HUDEP-2 (cell line): ENCODE results near the gene GHR.

Experiments
- DNase-seq, 76 experiments: peaks; one replicate each; lab custom pipeline; 2025; ENCODE audit not compliant: unreplicated experiment in 76 of 76; lab: John Stamatoyannopoulos, UW

Gene GHR

GRCh38 chr5:42596817-42597216 is 173.6 kb downstream of the GHR start:
- DNase-seq = no peak

GRCh38 chr5:42597318-42597937 is 174.2 kb downstream of the GHR start:
- no peak for DNase-seq

GRCh38 chr5:42598311-42598710 is 175.1 kb downstream of the GHR start:
- no peak for DNase-seq

GRCh38 chr5:42599106-42599505 is 175.9 kb downstream of the GHR start:
- DNase-seq = no peak

GRCh38 chr5:42600441-42600840 is 177.2 kb downstream of the GHR start:
- no peak for DNase-seq

GRCh38 chr5:42604171-42604711 is 181.0 kb downstream of the GHR start:
- DNase-seq = no peak

GRCh38 chr5:42605490-42605889 is 182.3 kb downstream of the GHR start:
- no peak for DNase-seq

- no peak for DNase-seq
Measured at GRCh38 chr5:42606464-42606869, 183.2 kb downstream of the GHR start.

- no peak for DNase-seq
Measured at GRCh38 chr5:42611437-42611836, 188.2 kb downstream of the GHR start.

GRCh38 chr5:42612750-42613366 is 189.6 kb downstream of the GHR start:
- no peak for DNase-seq

GRCh38 chr5:42614509-42614908 is 191.3 kb downstream of the GHR start:
- no peak for DNase-seq

- no peak for DNase-seq
Measured at GRCh38 chr5:42620579-42621216, 197.5 kb downstream of the GHR start.

GRCh38 chr5:42621242-42621641 is 198.0 kb downstream of the GHR start:
- DNase-seq = no peak

- DNase-seq = no peak
Measured at GRCh38 chr5:42621662-42622061, 198.4 kb downstream of the GHR start.

GRCh38 chr5:42624912-42625311 is 201.7 kb downstream of the GHR start:
- no peak for DNase-seq

GRCh38 chr5:42626462-42626861 is 203.2 kb downstream of the GHR start:
- DNase-seq = no peak

- no peak for DNase-seq
Measured at GRCh38 chr5:42628821-42629220, 205.6 kb downstream of the GHR start.

- no peak for DNase-seq
Measured at GRCh38 chr5:42629284-42629683, 206.0 kb downstream of the GHR start.

- no peak for DNase-seq
Measured at GRCh38 chr5:42631241-42631640, 208.0 kb downstream of the GHR start.

- DNase-seq = no peak
Measured at GRCh38 chr5:42632354-42632900, 209.2 kb downstream of the GHR start.

GRCh38 chr5:42634575-42634974 is 211.3 kb downstream of the GHR start:
- no peak for DNase-seq

GRCh38 chr5:42636425-42636824 is 213.2 kb downstream of the GHR start:
- peak in 6 of 76 experiments; percentile 1 to 21 (median 8) for DNase-seq
